ENCODE measurements around the gene TMEM255A. TPM values are rescaled to one million over a fixed set of nuclear protein-coding genes. Genes with fewer than 3 reads are reported as not detected.

TMEM255A gene
- total RNA-seq, 2 experiments from 2014 or later, result not detected

- no peak for ATAC-seq (ENCODE audit: poor library complexity)
- Histone ChIP-seq H3K9me3 (ENCODE audit: control insufficient read depth in 1 of 2, insufficient read depth in 1 of 2, low read length in 2 of 2) (no peaks in the 10 kb centered on the region), H3K4me1 (ENCODE audit: insufficient read depth, low read length) (no peaks in the 10 kb centered on the region), H3K36me3 (ENCODE audit: insufficient read depth, low read length) (no peaks in the 10 kb centered on the region), H3K27me3 (ENCODE audit: control insufficient read depth in 1 of 2, insufficient read depth in 2 of 2, low read length in 2 of 2) (no peaks in the 10 kb centered on the region), H3K4me3 (ENCODE audit: low read length) (no peak overlapping the region), H3K27ac (ENCODE audit: low read depth in 1 of 2, low read length in 2 of 2) (no peak overlapping the region)
- TF ChIP-seq, protein P1, sequence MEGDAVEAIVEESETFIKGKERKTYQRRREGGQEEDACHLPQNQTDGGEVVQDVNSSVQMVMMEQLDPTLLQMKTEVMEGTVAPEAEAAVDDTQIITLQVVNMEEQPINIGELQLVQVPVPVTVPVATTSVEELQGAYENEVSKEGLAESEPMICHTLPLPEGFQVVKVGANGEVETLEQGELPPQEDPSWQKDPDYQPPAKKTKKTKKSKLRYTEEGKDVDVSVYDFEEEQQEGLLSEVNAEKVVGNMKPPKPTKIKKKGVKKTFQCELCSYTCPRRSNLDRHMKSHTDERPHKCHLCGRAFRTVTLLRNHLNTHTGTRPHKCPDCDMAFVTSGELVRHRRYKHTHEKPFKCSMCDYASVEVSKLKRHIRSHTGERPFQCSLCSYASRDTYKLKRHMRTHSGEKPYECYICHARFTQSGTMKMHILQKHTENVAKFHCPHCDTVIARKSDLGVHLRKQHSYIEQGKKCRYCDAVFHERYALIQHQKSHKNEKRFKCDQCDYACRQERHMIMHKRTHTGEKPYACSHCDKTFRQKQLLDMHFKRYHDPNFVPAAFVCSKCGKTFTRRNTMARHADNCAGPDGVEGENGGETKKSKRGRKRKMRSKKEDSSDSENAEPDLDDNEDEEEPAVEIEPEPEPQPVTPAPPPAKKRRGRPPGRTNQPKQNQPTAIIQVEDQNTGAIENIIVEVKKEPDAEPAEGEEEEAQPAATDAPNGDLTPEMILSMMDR (IDR thresholded peaks at IDR 0.05), result no peak
- Mint-ChIP-seq H3K4me3 (no peak overlapping the region), H3K27ac (no peak overlapping the region), H3K9me3 (no peaks in the 10 kb centered on the region), H3K4me1 (ENCODE audit: low read depth) (no peaks in the 10 kb centered on the region), H3K27me3 (no peaks in the 10 kb centered on the region), H3K36me3 (ENCODE audit: low read depth) (no peaks in the 10 kb centered on the region)
- ChIA-PET CTCF (interaction anchor here (0.6 kb wide), 1 partner anchor 900 kb away, joined by 3 read pairs; no protein-coding TSS in a partner anchor), POLR2A (no interaction called here)
- intact Hi-C loops (cut with DNase I, micrococcal nuclease), result no loop called here
- DNase-seq, result no peak
Observed at GRCh38 chrX:120282697-120283096, 28.6 kb downstream of the TMEM255A start.

DNA sequence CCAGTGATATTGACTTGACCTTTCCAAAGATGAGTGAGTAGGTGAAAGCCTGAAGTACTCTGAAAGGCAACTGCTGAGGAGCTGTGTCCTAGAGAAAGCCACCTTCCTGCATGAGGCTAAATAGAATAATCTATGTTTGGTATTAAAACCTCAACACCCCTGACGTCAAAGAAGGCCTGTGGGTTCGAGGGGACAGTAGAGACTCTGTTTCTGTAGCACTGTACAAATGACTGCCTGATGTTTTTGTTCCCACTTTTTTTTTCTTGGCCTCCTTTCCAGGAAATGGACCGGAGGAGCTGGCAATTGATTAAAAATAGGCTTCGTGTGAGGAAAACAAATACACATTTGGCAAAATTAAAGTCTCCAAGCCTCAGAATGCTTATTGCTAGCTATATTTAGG lies 29.5 kb downstream of the TMEM255A start:
- H3K27ac Mint-ChIP-seq, result no peak overlapping the region
- H3K4me3 Mint-ChIP-seq, result no peak overlapping the region
- no peaks in the 10 kb centered on the region for H3K27me3 Mint-ChIP-seq
- TF ChIP-seq, protein P1 (IDR thresholded peaks at IDR 0.05), result no peak
- intact Hi-C loops (cut with DNase I, micrococcal nuclease), result no loop called here
- ATAC-seq (ENCODE audit: poor library complexity), result no peak
- ChIA-PET CTCF (no interaction called here), POLR2A (no interaction called here)
- H3K9me3 Mint-ChIP-seq, result no peaks in the 10 kb centered on the region
- H3K4me1 Mint-ChIP-seq (ENCODE audit: low read depth), result no peaks in the 10 kb centered on the region
- DNase-seq, result no peak
- Histone ChIP-seq H3K36me3 (ENCODE audit: insufficient read depth, low read length) (no peaks in the 10 kb centered on the region), H3K27ac (ENCODE audit: low read depth in 1 of 2, low read length in 2 of 2) (no peak overlapping the region), H3K4me1 (ENCODE audit: insufficient read depth, low read length) (no peaks in the 10 kb centered on the region), H3K4me3 (ENCODE audit: low read length) (no peak overlapping the region), H3K27me3 (ENCODE audit: control insufficient read depth in 1 of 2, insufficient read depth in 2 of 2, low read length in 2 of 2) (no peaks in the 10 kb centered on the region), H3K9me3 (ENCODE audit: control insufficient read depth in 1 of 2, insufficient read depth in 1 of 2, low read length in 2 of 2) (no peaks in the 10 kb centered on the region)
- no peaks in the 10 kb centered on the region for H3K36me3 Mint-ChIP-seq (ENCODE audit: low read depth)

- ATAC-seq (ENCODE audit: poor library complexity), result no peak
- no peaks in the 10 kb centered on the region for H3K36me3 ChIP-seq (ENCODE audit: insufficient read depth, low read length)
- H3K27ac ChIP-seq (ENCODE audit: low read depth in 1 of 2, low read length in 2 of 2), result no peak overlapping the region
- Mint-ChIP-seq H3K4me1 (ENCODE audit: low read depth) (no peaks in the 10 kb centered on the region), H3K4me3 (no peak overlapping the region), H3K9me3 (no peaks in the 10 kb centered on the region), H3K36me3 (ENCODE audit: low read depth) (no peaks in the 10 kb centered on the region), H3K27me3 (no peaks in the 10 kb centered on the region), H3K27ac (no peak overlapping the region)
- POLR2A ChIA-PET, result no interaction called here
- intact Hi-C loops (cut with DNase I, micrococcal nuclease), result no loop called here
- no peaks in the 10 kb centered on the region for H3K4me1 ChIP-seq (ENCODE audit: insufficient read depth, low read length)
- TF ChIP-seq, protein P1 (IDR thresholded peaks at IDR 0.05), result no peak
- H3K9me3 ChIP-seq (ENCODE audit: control insufficient read depth in 1 of 2, insufficient read depth in 1 of 2, low read length in 2 of 2), result no peaks in the 10 kb centered on the region
- CTCF ChIA-PET, result no interaction called here
- H3K4me3 ChIP-seq (ENCODE audit: low read length), result no peak overlapping the region
- no peak for DNase-seq
- no peaks in the 10 kb centered on the region for H3K27me3 ChIP-seq (ENCODE audit: control insufficient read depth in 1 of 2, insufficient read depth in 2 of 2, low read length in 2 of 2)
Observed at GRCh38 chrX:120281021-120281624, 30.1 kb downstream of the TMEM255A start.
